Neural progenitor cell (in vitro differentiated cells): ENCODE measurements around the gene CALY. TPM values are rescaled to one million over a fixed set of nuclear protein-coding genes. Genes with fewer than 3 reads are reported as not detected.

Experiments used
- DNase-seq: peaks from one replicate; pipeline ENCODE4 v3.0.0-alpha.2; 2016; ENCODE audit warnings: low spot score
- H2AFZ ChIP-seq: fragments of 200-600 bp; sonication (generic); replicated peaks from 2 replicates; pipeline ENCODE4 v1.6.1; 2016; ENCODE audit warnings: antibody characterized with exemption
- H3F3A ChIP-seq: fragments of 200-600 bp; sonication (generic); 2 replicates; pipeline ENCODE4 v1.6.1; 2016; ENCODE audit warnings: antibody characterized with exemption, low read depth
- H3K27ac ChIP-seq: fragments of 200-600 bp; sonication (generic); 2 replicates; pipeline ENCODE4 v1.5.1; 2016; ENCODE audit warnings: mild to moderate bottlenecking
- H3K27me3 ChIP-seq: fragments of 200-600 bp; sonication (generic); 2 replicates; pipeline ENCODE4 v1.6.1; 2016; ENCODE audit warnings: mild to moderate bottlenecking, moderate library complexity
- H3K36me3 ChIP-seq: fragments of 200-600 bp; sonication (generic); 2 replicates; pipeline ENCODE4 v1.5.1; 2016
- H3K4me1 ChIP-seq: fragments of 200-600 bp; sonication (generic); 2 replicates; pipeline ENCODE4 v1.6.1; 2016; ENCODE audit warnings: mixed run types
- H3K4me2 ChIP-seq: fragments of 200-600 bp; sonication (generic); 2 replicates; pipeline ENCODE4 v1.6.1; 2016
- H3K4me3 ChIP-seq: fragments of 200-600 bp; sonication (generic); 2 replicates; pipeline ENCODE4 v1.5.1; 2016
- H3K79me2 ChIP-seq: fragments of 200-600 bp; sonication (generic); 2 replicates; pipeline ENCODE4 v1.6.1; 2016; ENCODE audit warnings: low read depth
- H3K9ac ChIP-seq: fragments of 200-600 bp; sonication (generic); 2 replicates; pipeline ENCODE4 v1.6.1; 2016
- H3K9me3 ChIP-seq: fragments of 200-600 bp; sonication (generic); 2 replicates; pipeline ENCODE4 v1.5.1; 2016; ENCODE audit warnings: low read depth
- H4K20me1 ChIP-seq: fragments of 200-600 bp; sonication (generic); 2 replicates; pipeline ENCODE4 v1.6.1; 2016; ENCODE audit warnings: low read depth
- H3K27ac Mint-ChIP-seq: 3 replicates; pipeline ENCODE4 v1.8.0; 2021; ENCODE audit warnings: mixed read lengths
- H3K27me3 Mint-ChIP-seq: 2 replicates; pipeline ENCODE4 v1.8.0; 2022; ENCODE audit warnings: low read depth, mild to moderate bottlenecking, inconsistent platforms, moderate library complexity, mixed read lengths; ENCODE audit not compliant: insufficient read depth
- H3K36me3 Mint-ChIP-seq: 3 replicates; pipeline ENCODE4 v1.8.0; 2021; ENCODE audit warnings: mixed read lengths
- H3K4me1 Mint-ChIP-seq: 3 replicates; pipeline ENCODE4 v1.8.0; 2021; ENCODE audit warnings: mixed read lengths
- H3K4me3 Mint-ChIP-seq: 3 replicates; pipeline ENCODE4 v1.8.0; 2021; ENCODE audit warnings: mild to moderate bottlenecking, moderate library complexity, mixed read lengths
- H3K9me3 Mint-ChIP-seq: 3 replicates; pipeline ENCODE4 v1.8.0; 2020; ENCODE audit warnings: mixed read lengths
- CTCF ChIP-seq: fragments of 200-600 bp; sonication (generic); IDR thresholded peaks from 2 replicates; pipeline ENCODE4 v1.5.1; 2017; ENCODE audit warnings: antibody characterized with exemption, mild to moderate bottlenecking
- EZH2 ChIP-seq: fragments of 200-600 bp; sonication (generic); IDR thresholded peaks from 2 replicates; pipeline ENCODE4 v1.6.1; 2017; ENCODE audit warnings: antibody characterized with exemption, mild to moderate bottlenecking, moderate library complexity
- EZH2phosphoT487 ChIP-seq: fragments of 200-600 bp; sonication (generic); IDR thresholded peaks from 2 replicates; pipeline ENCODE4 v1.6.1; 2017; ENCODE audit warnings: antibody characterized with exemption
- total RNA-seq: library from RNA; depleted of rRNA; stranded (reverse); fragments of >200 nt; gene quantifications from 2 replicates; pipeline ENCODE4 v1.2.3, GENCODE V29; 2015; ENCODE audit warnings: low replicate concordance

The CALY gene
- 1.6 TPM in 1 of 2 replicates, not detected in the other for total RNA-seq

- Histone ChIP-seq H2AFZ (no peak within 1 kb of the TSS), H3K79me2 (no peaks in the 10 kb centered on the region), H3F3A (peaks cover 4% of the 10 kb centered on the region), H3K27ac (no peak within 1 kb of the TSS), H3K9me3 (no peaks in the 10 kb centered on the region), H3K9ac (no peak within 1 kb of the TSS), H3K36me3 (no peaks in the 10 kb centered on the region), H3K4me3 (peak within 1 kb of the TSS; percentile 43), H4K20me1 (peaks cover 6% of the 10 kb centered on the region), H3K27me3 (peaks cover 93% of the 10 kb centered on the region), H3K4me2 (peak within 1 kb of the TSS; percentile 75), H3K4me1 (peaks cover 10% of the 10 kb centered on the region)
- peaks cover 16% of the 10 kb centered on the region for H3K9me3 Mint-ChIP-seq
- peak; percentile 80 for DNase-seq
- H3K36me3 Mint-ChIP-seq = peaks cover 2% of the 10 kb centered on the region
- H3K27ac Mint-ChIP-seq = no peak within 1 kb of the TSS
- H3K27me3 Mint-ChIP-seq = peaks cover 31% of the 10 kb centered on the region
- H3K4me3 Mint-ChIP-seq = no peak within 1 kb of the TSS
- H3K4me1 Mint-ChIP-seq = no peaks in the 10 kb centered on the region
- TF ChIP-seq EZH2 (peak; percentile 72), EZH2phosphoT487 (peak; percentile 63), CTCF (no peak)
These were observed at the start of gene CALY for GRCh38 chr10:133336577-133337369. TSS of gene CALY (minus strand) at chr10:133336896. CDS start at chr10:133328989, 7,907 bp downstream.

GRCh38 chr10:133385214-133385613 lies 48.5 kb upstream of the CALY start:
- Histone ChIP-seq H3K36me3 (no peaks in the 10 kb centered on the region), H3K27ac (no peak overlapping the region), H3K9ac (no peak overlapping the region), H3K4me2 (no peak overlapping the region), H3K9me3 (no peaks in the 10 kb centered on the region), H3K27me3 (peaks cover 3% of the 10 kb centered on the region), H4K20me1 (peaks cover 5% of the 10 kb centered on the region), H3K4me1 (no peaks in the 10 kb centered on the region), H3K79me2 (no peaks in the 10 kb centered on the region), H3F3A (no peaks in the 10 kb centered on the region), H3K4me3 (no peak overlapping the region), H2AFZ (no peak overlapping the region)
- DNase-seq = no peak
- Mint-ChIP-seq H3K36me3 (peaks cover 2% of the 10 kb centered on the region), H3K4me1 (peaks cover 4% of the 10 kb centered on the region), H3K4me3 (no peak overlapping the region), H3K27me3 (peaks cover 4% of the 10 kb centered on the region), H3K9me3 (no peaks in the 10 kb centered on the region), H3K27ac (no peak overlapping the region)
- TF ChIP-seq CTCF (no peak), EZH2 (no peak), EZH2phosphoT487 (no peak)

GRCh38 chr10:133384071-133384470 lies 47.4 kb upstream of the CALY start:
- Histone ChIP-seq H4K20me1 (peaks cover 6% of the 10 kb centered on the region), H3K36me3 (no peaks in the 10 kb centered on the region), H3F3A (no peaks in the 10 kb centered on the region), H3K79me2 (no peaks in the 10 kb centered on the region), H3K4me2 (no peak overlapping the region), H3K9me3 (no peaks in the 10 kb centered on the region), H3K27me3 (peaks cover 12% of the 10 kb centered on the region), H2AFZ (no peak overlapping the region), H3K9ac (no peak overlapping the region), H3K4me1 (peaks cover 4% of the 10 kb centered on the region), H3K27ac (no peak overlapping the region), H3K4me3 (no peak overlapping the region)
- Mint-ChIP-seq H3K27me3 (peaks cover 4% of the 10 kb centered on the region), H3K27ac (no peak overlapping the region), H3K36me3 (peaks cover 2% of the 10 kb centered on the region), H3K4me1 (peaks cover 3% of the 10 kb centered on the region), H3K4me3 (no peak overlapping the region), H3K9me3 (no peaks in the 10 kb centered on the region)
- TF ChIP-seq EZH2phosphoT487 (no peak), CTCF (no peak), EZH2 (no peak)
- no peak for DNase-seq
